MM.1S (cell line): ENCODE measurements around the gene ATP2B2.

ENCODE experiments used
- EZH2 ChIP-seq: fragments of 300-600 bp; sonication (generic); optimal IDR thresholded peaks from 2 replicates; pipeline ENCODE3; 2017; ENCODE audit warnings: low read depth, mild to moderate bottlenecking, antibody characterized with exemption, low read length, mixed read lengths
- EZH2phosphoT487 ChIP-seq: fragments of 300-600 bp; sonication (generic); IDR thresholded peaks from 2 replicates; pipeline ENCODE4 v1.6.1; 2018; ENCODE audit warnings: antibody characterized with exemption, low read length
- TF ChIP-seq, protein P1 (sequence below): fragments of 300-600 bp; sonication (generic); IDR thresholded peaks from 2 replicates; pipeline ENCODE4 v1.5.1; 2016; ENCODE audit warnings: antibody characterized with exemption, low read length, mixed read lengths

GRCh38 chr3:10504171-10505049 is 976 bp downstream of the ATP2B2 start:
- no peak for TF ChIP-seq EZH2phosphoT487
- TF ChIP-seq, protein P1, sequence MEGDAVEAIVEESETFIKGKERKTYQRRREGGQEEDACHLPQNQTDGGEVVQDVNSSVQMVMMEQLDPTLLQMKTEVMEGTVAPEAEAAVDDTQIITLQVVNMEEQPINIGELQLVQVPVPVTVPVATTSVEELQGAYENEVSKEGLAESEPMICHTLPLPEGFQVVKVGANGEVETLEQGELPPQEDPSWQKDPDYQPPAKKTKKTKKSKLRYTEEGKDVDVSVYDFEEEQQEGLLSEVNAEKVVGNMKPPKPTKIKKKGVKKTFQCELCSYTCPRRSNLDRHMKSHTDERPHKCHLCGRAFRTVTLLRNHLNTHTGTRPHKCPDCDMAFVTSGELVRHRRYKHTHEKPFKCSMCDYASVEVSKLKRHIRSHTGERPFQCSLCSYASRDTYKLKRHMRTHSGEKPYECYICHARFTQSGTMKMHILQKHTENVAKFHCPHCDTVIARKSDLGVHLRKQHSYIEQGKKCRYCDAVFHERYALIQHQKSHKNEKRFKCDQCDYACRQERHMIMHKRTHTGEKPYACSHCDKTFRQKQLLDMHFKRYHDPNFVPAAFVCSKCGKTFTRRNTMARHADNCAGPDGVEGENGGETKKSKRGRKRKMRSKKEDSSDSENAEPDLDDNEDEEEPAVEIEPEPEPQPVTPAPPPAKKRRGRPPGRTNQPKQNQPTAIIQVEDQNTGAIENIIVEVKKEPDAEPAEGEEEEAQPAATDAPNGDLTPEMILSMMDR = no peak
- TF ChIP-seq EZH2 = no peak
